Endothelial cell of umbilical vein (primary cell): ENCODE measurements around the gene PLXDC1. TPM values are rescaled to one million over a fixed set of nuclear protein-coding genes. Genes with fewer than 3 reads are reported as not detected.

ENCODE experiments used
- BruUV-seq: library from RNA; stranded (reverse); fragments of 400-500 nt; replicated peaks from 2 replicates; lab custom pipeline; 2021; lab: Mats Ljungman, UMichigan
- CTCF ChIA-PET: fragments of 300-600, 350-600 bp; sonication (Branson Sonifier 250); formaldehyde crosslinking; loops from one replicate; lab custom pipeline; 2021; ENCODE audit warnings: antibody characterized with exemption, inconsistent platforms; lab: Charles Lee
- POLR2A ChIA-PET: fragments of 300-600, 350-600 bp; sonication (Branson Sonifier 250); formaldehyde crosslinking; loops from one replicate; lab custom pipeline; 2021; ENCODE audit warnings: antibody characterized with exemption, inconsistent platforms; lab: Charles Lee
- DNase-seq: peaks from one replicate; pipeline ENCODE4 v3.0.0-alpha.2; 2011; ENCODE audit warnings: low read depth, low spot score
- FAIRE-seq: peaks from 2 replicates; lab custom pipeline; 2011; peaks lifted over from hg19 to GRCh38; lab: Jason Lieb, UNC
- H2AFZ ChIP-seq: 2 replicates; pipeline ENCODE4 v1.6.0; 2012; ENCODE audit warnings: low read depth, low read length, control low read depth, inconsistent platforms
- H3K27ac ChIP-seq: 2 replicates; pipeline ENCODE4 v1.5.1; 2011; ENCODE audit warnings: low read depth, mild to moderate bottlenecking, control low read depth, low read length, moderate library complexity; ENCODE audit not compliant: insufficient read depth
- H3K27me3 ChIP-seq, 2 experiments: 2 replicates each; pipeline versions ENCODE4 v1.6.0 to v1.6.1; 2011; ENCODE audit warnings: low read length in 2 of 2, mixed read lengths in 1 of 2; ENCODE audit not compliant: control insufficient read depth in 2 of 2, insufficient read depth in 2 of 2
- H3K36me3 ChIP-seq, 2 experiments: 2 replicates in 1 of 2; 3 replicates in 1 of 2; pipeline ENCODE4 v1.5.1; 2011; ENCODE audit warnings: low read length in 2 of 2, mild to moderate bottlenecking in 1 of 2, moderate library complexity in 1 of 2; ENCODE audit not compliant: control insufficient read depth in 2 of 2, insufficient read depth in 2 of 2; ENCODE audit errors: extremely low read depth in 1 of 2
- H3K4me1 ChIP-seq: 3 replicates; pipeline ENCODE4 v1.5.1; 2011; ENCODE audit warnings: mild to moderate bottlenecking, low read length; ENCODE audit not compliant: control insufficient read depth, insufficient read depth; ENCODE audit errors: extremely low read depth
- H3K4me2 ChIP-seq: 2 replicates; pipeline ENCODE4 v1.6.1; 2011; ENCODE audit warnings: low read length, control low read depth, mixed read lengths; ENCODE audit not compliant: insufficient read depth
- H3K4me3 ChIP-seq, 3 experiments: fragments of 200-600 bp in 1 of 3; sonication (generic), shearing (Covaris generic) in 1 of 3; replicated peaks in 1 of 3; 2 replicates each; pipeline ENCODE4 v1.5.1; 2011 to 2016; ENCODE audit warnings: control low read depth in 3 of 3, low read length in 3 of 3, mild to moderate bottlenecking in 2 of 3, inconsistent platforms in 1 of 3, low read depth in 1 of 3, moderate library complexity in 1 of 3; ENCODE audit not compliant: insufficient read depth in 1 of 3
- H3K79me2 ChIP-seq: 2 replicates; pipeline ENCODE4 v1.6.0; 2012; ENCODE audit warnings: low read length, inconsistent platforms; ENCODE audit not compliant: control insufficient read depth, insufficient read depth
- H3K9ac ChIP-seq: replicated peaks from 2 replicates; pipeline ENCODE3; 2011; ENCODE audit warnings: low read length, control low read depth; ENCODE audit not compliant: insufficient read depth; ENCODE audit errors: extremely low read depth
- H3K9me1 ChIP-seq: replicated peaks from 3 replicates; pipeline ENCODE4 v1.6.0; 2011; ENCODE audit warnings: mild to moderate bottlenecking, low read length; ENCODE audit not compliant: control insufficient read depth, insufficient read depth; ENCODE audit errors: extremely low read depth
- H3K9me3 ChIP-seq: replicated peaks from 2 replicates; pipeline ENCODE4 v1.5.1; 2012; ENCODE audit warnings: low read length, inconsistent platforms; ENCODE audit not compliant: control insufficient read depth, insufficient read depth
- H4K20me1 ChIP-seq: replicated peaks from 2 replicates; pipeline ENCODE3; 2011; ENCODE audit warnings: mild to moderate bottlenecking, low read length; ENCODE audit not compliant: control insufficient read depth, insufficient read depth; ENCODE audit errors: extremely low read depth
- EZH2 ChIP-seq: IDR thresholded peaks from 2 replicates; pipeline ENCODE4 v1.6.1; 2012; ENCODE audit warnings: borderline replicate concordance, low read depth, mild to moderate bottlenecking, moderate library complexity, low read length, inconsistent platforms; ENCODE audit not compliant: severe bottlenecking
- FOS ChIP-seq: IDR thresholded peaks from 2 replicates; pipeline ENCODE4 v1.6.1; 2011; ENCODE audit warnings: mild to moderate bottlenecking, low read length, moderate library complexity, borderline replicate concordance; ENCODE audit not compliant: insufficient read depth
- GATA2 ChIP-seq: IDR thresholded peaks from 2 replicates; pipeline ENCODE4 v1.7.0; 2011; ENCODE audit warnings: low read depth, mild to moderate bottlenecking, moderate library complexity, mixed read lengths, low read length; ENCODE audit not compliant: insufficient read length, insufficient read depth
- JUN ChIP-seq: IDR thresholded peaks from 2 replicates; pipeline ENCODE4 v1.6.1; 2011; ENCODE audit warnings: borderline replicate concordance, low read depth; ENCODE audit not compliant: insufficient read length, insufficient read depth
- MYC ChIP-seq: IDR thresholded peaks from one replicate; pipeline ENCODE4 v1.6.1; 2011; ENCODE audit warnings: mild to moderate bottlenecking, low read depth, low read length
- POLR2A ChIP-seq: IDR thresholded peaks from 2 replicates; pipeline ENCODE4 v1.6.1; 2012; ENCODE audit warnings: low read depth, mild to moderate bottlenecking, control low read depth, low read length
- POLR2AphosphoS5 ChIP-seq: IDR thresholded peaks from 2 replicates; pipeline ENCODE4 v1.6.1; 2012; ENCODE audit warnings: low read depth, mild to moderate bottlenecking, control low read depth, low read length, moderate library complexity; ENCODE audit not compliant: insufficient read depth
- dilution Hi-C: fragments of 300-500 bp; cut with MboI; formaldehyde crosslinking; loops from one replicate; pipeline ENCODE4 v1.15.0; 2019; ENCODE audit warnings: low sequenced_read_pairs; ENCODE audit not compliant: extremely low pct_ligation_motif_present
- intact Hi-C: fragments of 100-400 bp; cut with micrococcal nuclease; formaldehyde crosslinking; loops from one replicate; pipeline ENCODE4 v1.10.0; 2022
- polyA plus RNA-seq, 4 experiments: library from polyadenylated mRNA; depleted of rRNA in 3 of 4; stranded (reverse) in 3 of 4; unstranded in 1 of 4; fragments of >200 nt; gene quantifications; 2 replicates each; pipeline versions ENCODE4 v1.2.1 to v1.2.3, GENCODE V29; 2011 to 2012; ENCODE audit warnings: missing spikeins in 1 of 4
- total RNA-seq: library from RNA; stranded (reverse); gene quantifications from 2 replicates; pipeline ENCODE4 v1.2.3, GENCODE V29; 2021
- TF ChIP-seq, protein P1 (sequence below), 2 donors: IDR thresholded peaks; 1 replicate in 1 of 2; 2 replicates in 1 of 2; pipeline ENCODE4 v1.5.1; 2011; ENCODE audit warnings: low read length in 2 of 2, mild to moderate bottlenecking in 2 of 2, moderate library complexity in 2 of 2, control low read depth in 1 of 2, inconsistent platforms in 1 of 2, low read depth in 1 of 2; ENCODE audit not compliant: insufficient read depth in 1 of 2; ENCODE audit errors: extremely low read depth in 1 of 2
- TF ChIP-seq, protein P2 (sequence below): IDR thresholded peaks from 2 replicates; pipeline ENCODE4 v1.6.1; 2011; ENCODE audit not compliant: insufficient read depth, insufficient read length

Gene PLXDC1
- total and polyA plus RNA-seq, 2 donors (not counting 3 experiments of a cell fraction or from before 2014, with no cell fraction given) = 0.03 TPM; not detected in 1

DNA sequence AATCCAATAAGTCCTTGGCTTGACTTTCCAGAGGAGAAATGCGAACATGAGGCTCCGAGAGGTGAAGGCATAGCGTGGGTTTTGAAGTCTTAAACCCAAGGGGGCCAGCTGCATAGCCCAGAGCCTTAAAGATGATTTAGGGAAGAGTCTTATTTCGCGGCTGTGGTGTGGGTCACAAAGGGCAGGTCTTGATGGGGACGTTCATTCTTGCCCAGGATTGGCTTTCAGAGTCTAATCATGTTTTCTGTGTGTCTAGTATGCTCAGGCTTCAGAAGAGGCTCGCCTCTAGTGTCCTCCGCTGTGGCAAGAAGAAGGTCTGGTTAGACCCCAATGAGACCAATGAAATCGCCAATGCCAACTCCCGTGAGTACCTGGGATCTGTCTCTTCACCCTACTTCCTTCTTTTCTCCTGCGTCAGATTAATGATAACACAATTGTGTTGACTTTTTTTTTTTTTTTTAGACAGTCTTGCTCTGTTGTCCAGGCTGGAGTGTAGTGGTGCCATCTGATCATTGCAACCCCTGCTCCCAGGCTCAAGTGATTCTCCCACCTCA lies 49.6 kb upstream of the PLXDC1 start:
- Histone ChIP-seq H3K4me1 (peaks cover 23% of the 10 kb centered on the region), H3K9me3 (no peaks in the 10 kb centered on the region), H3K79me2 (peaks cover 36% of the 10 kb centered on the region), H3K9ac (peak overlapping the region; percentile 100), H4K20me1 (no peaks in the 10 kb centered on the region), H3K4me3 (peak overlapping the region; percentile 81 to 99 (median 96)), H3K4me2 (peak overlapping the region; percentile 94), H3K27ac (peak overlapping the region; percentile 99), H3K9me1 (no peaks in the 10 kb centered on the region), H3K36me3 (peaks cover 18 to 32% of the 10 kb centered on the region in 2 experiments), H3K27me3 (no peaks in the 10 kb centered on the region), H2AFZ (no peak overlapping the region)
- ChIA-PET CTCF (no interaction called here), POLR2A (no interaction called here)
- DNase-seq (no peak), FAIRE-seq (no peak)
- intact Hi-C loops (loop anchor here (1.0 to 2.0 kb wide), 2 partner anchors 24 to 47 kb away; partner anchors contain the start of gene STAC2), dilution Hi-C loops (no loop called here)
- no TSS peak for BruUV-seq
- TF ChIP-seq MYC = no peak
- TF ChIP-seq JUN = no peak
- TF ChIP-seq EZH2 = no peak
- peak; percentile 34 for TF ChIP-seq POLR2A
- TF ChIP-seq, protein P1, sequence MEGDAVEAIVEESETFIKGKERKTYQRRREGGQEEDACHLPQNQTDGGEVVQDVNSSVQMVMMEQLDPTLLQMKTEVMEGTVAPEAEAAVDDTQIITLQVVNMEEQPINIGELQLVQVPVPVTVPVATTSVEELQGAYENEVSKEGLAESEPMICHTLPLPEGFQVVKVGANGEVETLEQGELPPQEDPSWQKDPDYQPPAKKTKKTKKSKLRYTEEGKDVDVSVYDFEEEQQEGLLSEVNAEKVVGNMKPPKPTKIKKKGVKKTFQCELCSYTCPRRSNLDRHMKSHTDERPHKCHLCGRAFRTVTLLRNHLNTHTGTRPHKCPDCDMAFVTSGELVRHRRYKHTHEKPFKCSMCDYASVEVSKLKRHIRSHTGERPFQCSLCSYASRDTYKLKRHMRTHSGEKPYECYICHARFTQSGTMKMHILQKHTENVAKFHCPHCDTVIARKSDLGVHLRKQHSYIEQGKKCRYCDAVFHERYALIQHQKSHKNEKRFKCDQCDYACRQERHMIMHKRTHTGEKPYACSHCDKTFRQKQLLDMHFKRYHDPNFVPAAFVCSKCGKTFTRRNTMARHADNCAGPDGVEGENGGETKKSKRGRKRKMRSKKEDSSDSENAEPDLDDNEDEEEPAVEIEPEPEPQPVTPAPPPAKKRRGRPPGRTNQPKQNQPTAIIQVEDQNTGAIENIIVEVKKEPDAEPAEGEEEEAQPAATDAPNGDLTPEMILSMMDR (IDR thresholded peaks at IDR 0.05; ENCODE audit: extremely low read depth in 1 of 2, insufficient read depth in 1 of 2, low read depth in 1 of 2, low read length in 2 of 2) = no peak
- no peak for TF ChIP-seq FOS
- TF ChIP-seq GATA2 = no peak
- TF ChIP-seq POLR2AphosphoS5 = peak; percentile 44
- TF ChIP-seq, protein P2, sequence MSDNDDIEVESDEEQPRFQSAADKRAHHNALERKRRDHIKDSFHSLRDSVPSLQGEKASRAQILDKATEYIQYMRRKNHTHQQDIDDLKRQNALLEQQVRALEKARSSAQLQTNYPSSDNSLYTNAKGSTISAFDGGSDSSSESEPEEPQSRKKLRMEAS = no peak
